Measurements from ENCODE around the gene SYNE1.

The SYNE1 gene

DNA sequence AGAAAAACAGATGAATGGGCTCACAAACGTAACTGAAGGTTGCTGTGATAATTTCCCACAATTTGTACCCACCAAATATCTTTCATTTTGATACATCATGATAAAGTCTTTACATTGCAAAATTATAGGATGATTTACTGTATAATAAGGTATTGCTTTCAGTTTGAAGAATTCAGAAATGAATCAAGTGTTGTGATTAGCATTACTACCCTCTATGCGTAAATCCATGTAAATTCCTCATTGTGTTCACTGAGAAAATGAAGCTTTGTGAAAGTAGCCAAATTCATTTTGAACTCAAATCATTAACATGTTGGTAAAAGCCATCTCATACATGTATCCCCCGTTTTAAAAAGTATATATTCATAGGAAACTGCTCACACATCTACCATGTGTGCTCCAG is 450.3 kb downstream of the SYNE1 start:
- TF ChIP-seq, protein P1, sequence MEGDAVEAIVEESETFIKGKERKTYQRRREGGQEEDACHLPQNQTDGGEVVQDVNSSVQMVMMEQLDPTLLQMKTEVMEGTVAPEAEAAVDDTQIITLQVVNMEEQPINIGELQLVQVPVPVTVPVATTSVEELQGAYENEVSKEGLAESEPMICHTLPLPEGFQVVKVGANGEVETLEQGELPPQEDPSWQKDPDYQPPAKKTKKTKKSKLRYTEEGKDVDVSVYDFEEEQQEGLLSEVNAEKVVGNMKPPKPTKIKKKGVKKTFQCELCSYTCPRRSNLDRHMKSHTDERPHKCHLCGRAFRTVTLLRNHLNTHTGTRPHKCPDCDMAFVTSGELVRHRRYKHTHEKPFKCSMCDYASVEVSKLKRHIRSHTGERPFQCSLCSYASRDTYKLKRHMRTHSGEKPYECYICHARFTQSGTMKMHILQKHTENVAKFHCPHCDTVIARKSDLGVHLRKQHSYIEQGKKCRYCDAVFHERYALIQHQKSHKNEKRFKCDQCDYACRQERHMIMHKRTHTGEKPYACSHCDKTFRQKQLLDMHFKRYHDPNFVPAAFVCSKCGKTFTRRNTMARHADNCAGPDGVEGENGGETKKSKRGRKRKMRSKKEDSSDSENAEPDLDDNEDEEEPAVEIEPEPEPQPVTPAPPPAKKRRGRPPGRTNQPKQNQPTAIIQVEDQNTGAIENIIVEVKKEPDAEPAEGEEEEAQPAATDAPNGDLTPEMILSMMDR (IDR thresholded peaks at IDR 0.05; ENCODE audit: low read depth, low read length) = no peak

DNA sequence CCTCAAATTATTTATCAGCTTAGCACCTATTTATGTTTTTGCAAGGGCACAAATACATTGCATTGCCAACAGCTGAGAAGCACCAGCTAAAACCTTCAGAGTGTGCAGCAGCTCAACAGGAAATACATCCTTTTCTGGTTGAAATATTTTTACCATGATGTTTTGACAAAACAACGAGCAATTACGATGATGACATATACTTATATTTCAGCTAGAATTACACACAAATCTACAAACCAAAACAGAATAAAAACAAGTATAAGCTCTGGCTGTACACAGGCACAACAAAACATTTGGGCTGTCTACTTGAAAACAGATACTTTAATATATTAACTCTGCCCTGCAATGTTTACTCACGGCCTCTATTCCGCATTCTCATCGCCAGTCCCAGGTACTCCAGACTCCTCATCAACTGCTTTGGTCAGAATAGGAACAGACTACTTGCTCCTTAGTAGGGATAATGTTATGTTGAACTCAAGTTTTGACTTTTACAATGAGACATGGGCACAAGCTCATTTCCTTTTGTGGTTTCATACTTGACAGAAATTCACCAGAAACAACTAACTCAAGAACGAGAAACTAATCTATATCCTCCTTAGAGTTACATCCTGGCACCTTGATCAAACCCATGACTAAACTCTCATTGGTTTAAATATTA is 452.1 kb downstream of the SYNE1 start:
- TF ChIP-seq, protein P1 (IDR thresholded peaks at IDR 0.05; ENCODE audit: low read depth, low read length) = no peak
- peak in 1 of 2 donors; percentile 41 for DNase-seq (ENCODE audit: low read depth in 2 of 2)
- H3K4me3 ChIP-seq (replicated peaks in 1 of 2; ENCODE audit: low read depth in 2 of 2, low read length in 2 of 2) = no peak overlapping the region

More for the DNA sequence above, 450.3 kb downstream of the SYNE1 start:
- H3K4me3 ChIP-seq (replicated peaks in 1 of 2; ENCODE audit: low read depth in 2 of 2, low read length in 2 of 2) = no peak overlapping the region
- DNase-seq (ENCODE audit: low read depth in 2 of 2) = no peak

DNA sequence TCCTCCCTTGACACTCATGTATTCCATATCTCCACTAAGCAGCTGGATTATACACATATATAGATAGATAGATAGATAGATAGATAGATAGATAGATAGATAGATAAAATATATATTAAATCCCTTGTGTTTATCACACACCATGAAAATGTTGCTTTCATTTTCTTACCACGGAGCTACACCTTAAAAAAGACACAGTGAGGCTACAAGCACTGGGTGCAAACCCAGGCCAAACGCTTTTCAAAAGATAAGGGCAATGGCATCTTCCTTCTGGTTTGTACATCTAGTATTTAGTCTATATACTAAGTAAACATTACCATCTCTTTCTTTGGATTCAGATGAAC is 452.6 kb downstream of the SYNE1 start:
- no peak overlapping the region for H3K4me3 ChIP-seq (replicated peaks in 1 of 2; ENCODE audit: low read depth in 2 of 2, low read length in 2 of 2)
- TF ChIP-seq, protein P1 (IDR thresholded peaks at IDR 0.05; ENCODE audit: low read depth, low read length) = no peak
- DNase-seq (ENCODE audit: low read depth in 2 of 2) = no peak

DNA sequence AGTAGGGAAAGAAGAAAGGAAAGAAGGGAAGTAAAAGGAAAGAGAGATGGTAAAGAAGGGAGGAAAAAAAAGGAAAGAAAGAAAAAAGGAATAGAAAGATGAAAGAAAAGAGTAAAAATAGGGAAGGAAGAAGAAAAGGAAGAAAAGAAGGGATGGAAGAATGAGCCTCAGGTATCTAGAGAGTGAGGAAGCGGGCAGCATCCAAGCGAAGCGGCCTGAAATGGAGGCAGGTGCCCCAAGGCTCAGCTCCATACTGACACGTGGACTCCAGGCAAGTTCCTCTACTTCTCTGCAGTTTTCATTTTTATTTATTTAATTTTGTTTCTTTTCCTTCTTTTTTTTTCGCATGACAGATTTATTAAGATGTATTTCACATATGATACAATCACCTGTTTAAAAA is 456.6 kb downstream of the SYNE1 start:
- H3K4me3 ChIP-seq (replicated peaks in 1 of 2; ENCODE audit: low read depth in 2 of 2, low read length in 2 of 2) = no peak overlapping the region
- TF ChIP-seq, protein P1 (IDR thresholded peaks at IDR 0.05; ENCODE audit: low read depth, low read length) = no peak
- no peak for DNase-seq (ENCODE audit: low read depth in 2 of 2)

DNA sequence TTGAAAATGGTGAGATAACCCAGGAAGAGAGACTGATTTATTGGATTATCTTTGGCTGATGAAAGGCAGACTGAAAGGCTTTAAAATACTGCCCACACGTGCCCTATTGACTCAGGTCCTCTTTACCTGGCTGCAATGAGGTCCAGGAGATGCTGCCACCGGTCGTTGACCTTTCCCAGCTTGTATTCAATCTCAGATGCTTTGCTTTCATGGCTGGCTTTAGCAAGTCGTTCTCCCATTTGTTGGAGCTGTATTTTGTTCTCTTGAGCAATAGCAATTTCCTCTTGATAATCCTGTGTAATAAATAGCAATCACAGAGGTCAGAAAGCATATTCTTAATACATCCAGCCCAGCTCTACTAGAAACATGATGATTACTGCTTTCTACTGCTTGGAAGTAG is 460.9 kb downstream of the SYNE1 start:
- no peak overlapping the region for H3K4me3 ChIP-seq (replicated peaks in 1 of 2; ENCODE audit: low read depth in 2 of 2, low read length in 2 of 2)
- TF ChIP-seq, protein P1 (IDR thresholded peaks at IDR 0.05; ENCODE audit: low read depth, low read length) = no peak
- peak in 1 of 2 donors; percentile 29 for DNase-seq (ENCODE audit: low read depth in 2 of 2)

DNA sequence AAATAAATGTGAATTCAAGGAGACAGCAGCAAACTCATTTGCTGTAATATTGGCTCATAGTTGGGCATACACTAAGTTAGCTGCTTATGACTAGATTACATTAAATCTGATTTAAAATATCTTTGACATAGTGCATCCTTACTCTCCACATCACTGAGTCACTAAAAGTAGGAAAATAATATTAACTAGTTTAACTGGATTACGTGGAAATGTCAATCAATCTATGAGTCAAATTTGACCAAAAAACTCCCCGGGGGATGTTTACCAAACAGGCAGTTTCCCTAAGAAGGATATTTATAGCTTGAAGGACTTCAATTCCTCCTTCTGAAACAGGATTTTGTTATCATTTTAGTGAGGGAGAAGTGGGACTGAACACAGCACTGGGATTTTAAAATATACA is 463.2 kb downstream of the SYNE1 start:
- DNase-seq (ENCODE audit: low read depth in 2 of 2) = peak in 1 of 2 donors; percentile 16

More for the DNA sequence above, 463.2 kb downstream of the SYNE1 start:
- TF ChIP-seq, protein P1 (IDR thresholded peaks at IDR 0.05; ENCODE audit: low read depth, low read length) = no peak
- H3K4me3 ChIP-seq (replicated peaks in 1 of 2; ENCODE audit: low read depth in 2 of 2, low read length in 2 of 2) = no peak overlapping the region
